COLO668 (cell line): ENCODE measurements around the gene PPDPF.

Source experiments
- DNase-seq: peaks from one replicate; lab custom pipeline; 2025; ENCODE audit not compliant: unreplicated experiment; lab: John Stamatoyannopoulos, UW

The PPDPF gene

GRCh38 chr20:63519668-63520503, 679 bp upstream of the PPDPF start:
- DNase-seq, result peak; percentile 70

GRCh38 chr20:63520934-63521601, 503 bp downstream of the PPDPF start:
- DNase-seq, result peak; percentile 94

DNA sequence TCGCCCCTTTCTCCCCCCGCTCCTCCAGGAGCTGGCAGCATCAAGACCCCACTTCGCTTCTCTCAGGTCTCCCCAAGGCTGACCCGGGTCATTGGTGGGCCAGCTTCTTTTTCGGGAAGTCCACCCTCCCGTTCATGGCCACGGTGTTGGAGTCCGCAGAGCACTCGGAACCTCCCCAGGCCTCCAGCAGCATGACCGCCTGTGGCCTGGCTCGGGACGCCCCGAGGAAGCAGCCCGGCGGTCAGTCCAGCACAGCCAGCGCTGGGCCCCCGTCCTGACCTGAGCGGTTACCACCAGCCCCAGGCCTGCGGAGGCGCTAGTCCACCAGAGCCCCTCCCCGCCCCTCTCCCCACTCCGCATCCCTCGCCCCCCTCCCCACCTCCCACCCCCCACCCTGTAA, 1.0 kb downstream of the PPDPF start:
- no peak for DNase-seq

- DNase-seq, result peak; percentile 34
These were observed 1.7 kb downstream of the PPDPF start for GRCh38 chr20:63522091-63522868.

DNA sequence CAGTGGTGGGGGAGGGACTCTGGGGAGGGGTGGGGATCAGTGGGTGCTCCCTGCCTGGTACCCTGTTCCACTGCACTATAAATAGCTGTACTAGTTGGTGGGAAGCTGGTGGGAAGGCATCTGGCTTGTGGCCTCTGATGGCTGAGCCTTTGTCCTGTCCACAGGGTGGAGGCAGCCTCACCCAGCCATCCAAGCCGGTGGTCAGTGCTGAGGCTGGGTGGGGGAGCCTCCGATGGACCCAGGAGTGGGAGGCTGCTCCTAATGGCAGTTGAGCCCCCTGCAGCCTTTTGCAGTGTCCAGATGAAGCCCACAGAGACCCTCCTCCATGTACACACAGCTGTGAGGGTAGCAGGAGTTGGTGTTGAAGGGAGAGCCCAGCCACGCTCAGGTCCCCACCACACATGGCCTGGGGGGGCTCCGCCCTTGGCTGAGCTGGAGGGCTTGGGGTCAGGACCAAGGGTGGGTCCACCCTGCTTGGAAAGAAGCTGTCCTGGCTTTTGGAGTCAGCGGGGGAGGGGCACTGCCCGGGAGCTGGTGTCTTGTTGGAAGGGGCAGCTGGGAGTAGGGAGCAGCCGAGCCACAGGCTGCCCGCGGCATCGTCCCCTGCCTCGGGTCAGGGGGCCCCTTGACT, 2.5 kb downstream of the PPDPF start:
- DNase-seq, result no peak

DNA sequence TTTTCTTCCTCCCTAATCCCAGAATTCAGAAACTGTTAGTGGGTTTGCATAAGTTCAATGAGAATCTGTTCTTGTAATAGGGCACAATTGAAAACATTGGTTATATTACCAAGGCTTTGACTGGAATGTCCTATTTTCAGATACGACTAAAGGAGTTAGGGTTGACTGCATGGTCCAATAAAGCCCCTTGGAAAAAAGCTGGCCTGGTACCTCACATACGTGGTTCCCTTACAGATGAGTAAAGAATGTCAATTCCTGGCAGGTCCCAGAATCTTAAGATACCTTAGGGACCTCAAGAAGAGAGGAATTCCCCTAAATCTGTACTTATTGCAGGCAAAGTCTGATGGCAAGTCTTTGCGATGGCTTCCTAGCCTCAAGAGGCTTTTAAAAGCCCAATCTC, 4.6 kb downstream of the PPDPF start:
- DNase-seq, result no peak

GRCh38 chr20:63525971-63526370, 5.4 kb downstream of the PPDPF start:
- no peak for DNase-seq

- DNase-seq, result no peak
These were observed 6.6 kb downstream of the PPDPF start for GRCh38 chr20:63527184-63527583.

- DNase-seq, result no peak
These were observed 8.8 kb downstream of the PPDPF start for GRCh38 chr20:63529180-63529860.

DNA sequence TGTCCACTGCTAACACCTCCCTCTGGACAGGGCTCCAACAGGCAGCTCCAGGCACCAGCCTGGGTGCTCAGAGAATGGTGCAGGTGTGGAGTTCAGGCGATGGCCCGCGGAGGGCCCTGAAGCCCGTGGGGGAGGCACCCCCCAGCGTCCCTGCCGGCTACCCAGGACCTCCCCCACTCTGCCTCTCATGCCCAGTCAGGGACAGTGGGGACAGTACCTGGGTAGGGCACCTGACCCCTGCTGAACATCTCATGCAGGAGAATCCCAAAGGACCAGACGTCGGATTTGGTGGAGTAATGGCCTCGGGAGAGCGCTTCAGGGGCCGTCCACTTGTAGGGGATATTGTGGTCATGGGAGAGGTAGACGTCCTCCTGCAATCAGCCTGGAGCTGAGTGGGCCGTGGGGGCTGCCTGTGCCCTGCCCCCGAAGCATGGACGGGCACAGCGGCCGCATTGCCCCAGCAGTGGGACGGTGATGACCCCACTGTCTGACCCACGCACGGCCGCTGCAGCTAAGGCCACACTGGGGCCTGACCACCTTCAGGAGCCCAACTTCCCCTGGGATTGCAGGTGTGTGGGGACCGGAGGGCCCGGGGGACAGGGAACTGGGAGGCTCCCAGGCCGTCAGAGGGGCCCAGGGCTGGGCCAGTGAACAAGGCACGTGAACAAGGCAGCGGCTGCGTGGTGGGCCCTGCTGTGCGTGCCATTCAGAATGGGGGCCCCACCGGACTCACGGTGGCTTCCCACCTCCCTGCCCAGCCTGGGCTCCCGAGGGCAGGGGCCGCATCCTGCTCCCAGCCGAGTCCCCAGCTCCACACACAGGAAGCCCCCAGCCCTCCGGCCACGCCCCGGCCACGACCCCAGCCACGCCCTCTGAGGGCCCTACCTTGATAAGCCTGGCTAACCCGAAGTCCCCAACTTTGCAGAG, 9.6 kb downstream of the PPDPF start:
- no peak for DNase-seq

- DNase-seq, result no peak
These were observed 10.2 kb downstream of the PPDPF start for GRCh38 chr20:63530788-63531160.

GRCh38 chr20:63531686-63532448, 11.3 kb downstream of the PPDPF start:
- no peak for DNase-seq

DNA sequence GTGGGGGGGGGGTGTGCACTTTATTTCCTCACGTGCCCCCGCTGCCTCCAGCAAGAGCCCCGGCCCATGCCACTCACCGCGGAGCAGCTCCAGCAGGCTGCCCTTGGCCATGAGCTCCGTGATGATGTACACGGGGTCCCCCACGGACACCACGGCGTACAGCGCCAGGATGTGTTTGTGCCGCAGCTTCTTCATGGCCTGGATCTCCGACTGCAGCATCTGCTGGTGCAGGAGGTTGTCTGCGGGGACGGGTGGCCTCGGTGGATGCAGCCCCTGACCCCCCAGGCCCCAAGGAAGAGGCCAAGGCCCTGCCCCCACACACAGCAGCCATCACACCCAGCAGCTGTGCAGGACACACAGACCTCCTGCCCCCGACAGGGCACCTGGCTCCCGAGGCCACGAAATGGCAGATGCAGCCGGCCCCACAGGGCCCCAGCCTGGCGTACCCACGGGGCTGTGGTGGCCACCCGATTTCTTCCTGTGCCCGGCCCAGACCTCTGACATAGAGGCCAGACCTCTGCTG, 11.9 kb downstream of the PPDPF start:
- DNase-seq, result no peak

GRCh38 chr20:63533388-63533787, 12.8 kb downstream of the PPDPF start:
- DNase-seq, result no peak

DNA sequence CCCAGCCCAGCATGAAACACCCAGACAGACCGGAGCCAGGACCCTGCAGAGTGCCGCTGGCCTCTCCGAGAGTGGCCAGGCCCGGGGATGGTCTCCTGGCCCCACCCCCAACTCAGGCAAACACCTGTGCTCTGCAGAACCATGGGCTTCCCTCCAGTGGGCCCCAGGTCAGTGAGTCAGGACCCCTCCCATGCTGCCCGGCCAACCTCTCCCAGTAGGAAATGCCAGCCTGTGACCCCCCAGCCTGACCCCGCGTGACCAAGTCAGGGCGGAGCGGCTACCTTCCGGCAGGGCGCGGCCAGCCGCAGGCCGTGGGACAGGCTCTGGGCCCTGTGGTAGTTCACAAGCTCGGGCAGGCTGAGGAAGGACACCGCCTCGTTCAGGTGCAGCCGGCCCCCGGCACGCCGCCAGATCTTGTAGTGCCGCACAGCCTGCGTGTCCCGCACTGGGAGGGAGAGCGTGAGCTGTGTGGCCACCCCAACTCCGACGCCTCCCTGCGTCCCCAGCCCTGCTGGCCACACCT, 13.4 kb downstream of the PPDPF start:
- no peak for DNase-seq

DNA sequence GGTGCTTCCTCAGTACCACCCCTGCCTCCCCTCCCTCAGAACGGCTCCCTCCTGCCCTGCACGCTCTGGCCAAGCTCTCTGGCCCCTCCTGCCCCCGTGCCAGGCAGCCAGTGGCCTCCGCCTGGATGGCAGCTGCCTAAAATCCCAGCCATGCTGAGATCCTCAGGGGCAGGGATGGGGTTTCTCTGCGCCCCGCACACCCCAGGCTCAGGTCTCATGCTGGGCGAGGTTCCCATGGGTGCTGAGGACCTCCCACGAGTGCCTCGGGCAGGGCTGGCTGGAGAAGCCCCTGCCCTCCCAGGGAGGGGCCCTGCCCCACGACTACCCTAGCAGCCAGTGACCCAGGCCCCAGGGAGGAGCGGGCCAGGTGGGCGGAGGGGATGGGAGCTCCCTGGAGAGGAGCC, 13.9 kb downstream of the PPDPF start:
- DNase-seq, result no peak

- peak; percentile 54 for DNase-seq
These were observed 14.5 kb downstream of the PPDPF start for GRCh38 chr20:63534831-63535651.
